ENCODE data around the gene GCK.

DNA sequence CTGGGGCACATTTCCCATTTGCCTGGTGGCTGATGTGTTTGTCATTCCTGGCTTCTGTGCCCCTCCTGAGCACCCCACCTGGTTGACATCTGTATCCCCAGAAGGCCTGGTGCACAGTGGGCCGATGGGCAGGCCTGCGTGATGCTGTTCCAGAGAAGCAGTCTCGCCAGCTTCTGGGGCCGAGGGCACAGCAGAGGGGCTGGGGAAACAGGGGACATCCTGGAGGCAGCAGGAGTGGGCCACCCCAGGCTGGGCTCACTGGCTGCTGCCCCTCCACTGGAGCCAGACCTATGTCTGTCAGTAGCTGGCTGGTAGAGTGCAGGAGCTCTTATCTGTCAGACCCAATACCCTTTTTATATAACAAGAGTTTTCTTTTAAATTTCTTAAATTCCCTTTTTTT is 47.2 kb downstream of the GCK start:
- TF ChIP-seq EZH2 (IDR thresholded peaks at IDR 0.05; ENCODE audit: borderline replicate concordance, low read length), result no peak
- TF ChIP-seq CTCF (conservative IDR thresholded peaks at IDR 0.05 in 1 of 2, IDR thresholded peaks at IDR 0.05 in 1 of 2; ENCODE audit: extremely low read depth in 1 of 2, insufficient read depth in 1 of 2, low read depth in 1 of 2, low read length in 2 of 2), result no peak

All from mammary epithelial cell (primary cell).